Left colon (tissue), 2 donors: ENCODE data around the gene CAPN15. TPM values are rescaled to one million over a fixed set of nuclear protein-coding genes. Genes with fewer than 3 reads are reported as not detected.
"Not testable (repeated sequence)": the region's sequence is repeated elsewhere in the genome, so short reads cannot be mapped to it uniquely, and the experiment has no call there.

Experiments used
- ATAC-seq: fragments of 200-7000 bp; cut with Tn5 transposase; one replicate; pipeline ENCODE4 v1.9.1; 2020; ENCODE audit warnings: mild to moderate bottlenecking, moderate library complexity
- DNase-seq, 2 donors: peaks; one replicate each; pipeline ENCODE4 v3.0.0-alpha.2; 2020
- intact Hi-C, 2 donors: fragments of 100-400 bp; cut with DNase I in 1 of 2; cut with micrococcal nuclease in 1 of 2; formaldehyde crosslinking; loops; one replicate each; pipeline versions ENCODE4 v1.11.2 to v1.14.0; 2022; cut with DNase I, micrococcal nuclease
- long read RNA-seq: library from polyadenylated mRNA; unstranded; transcript quantifications from one replicate; pipeline ENCODE4 v2.0.0, GENCODE V29; 2021
- total RNA-seq, 2 donors: library from RNA; stranded (reverse); fragmentation: NEBNext Ultra II Directional; extraction: Animal tissue kit (Norgen Biotek cat#: 25700); gene quantifications; one replicate each; pipeline ENCODE4 v1.2.1, GENCODE V29; 2021
- donor health status: DM: no; HTN: no; CAD: no.
- donor health status: DM: yes; HTN: yes; CAD: no.

CAPN15 gene
- 100 to 1,000 TPM in 1 of 2 donors, 10 to 100 TPM in 1; 98.8 to 102 TPM for total RNA-seq
- long read RNA-seq, partial matches to known transcripts: 13 of 15 reads
- long read RNA-seq, other reads (novel, unspliced or antisense): 2 of 15 reads

DNA sequence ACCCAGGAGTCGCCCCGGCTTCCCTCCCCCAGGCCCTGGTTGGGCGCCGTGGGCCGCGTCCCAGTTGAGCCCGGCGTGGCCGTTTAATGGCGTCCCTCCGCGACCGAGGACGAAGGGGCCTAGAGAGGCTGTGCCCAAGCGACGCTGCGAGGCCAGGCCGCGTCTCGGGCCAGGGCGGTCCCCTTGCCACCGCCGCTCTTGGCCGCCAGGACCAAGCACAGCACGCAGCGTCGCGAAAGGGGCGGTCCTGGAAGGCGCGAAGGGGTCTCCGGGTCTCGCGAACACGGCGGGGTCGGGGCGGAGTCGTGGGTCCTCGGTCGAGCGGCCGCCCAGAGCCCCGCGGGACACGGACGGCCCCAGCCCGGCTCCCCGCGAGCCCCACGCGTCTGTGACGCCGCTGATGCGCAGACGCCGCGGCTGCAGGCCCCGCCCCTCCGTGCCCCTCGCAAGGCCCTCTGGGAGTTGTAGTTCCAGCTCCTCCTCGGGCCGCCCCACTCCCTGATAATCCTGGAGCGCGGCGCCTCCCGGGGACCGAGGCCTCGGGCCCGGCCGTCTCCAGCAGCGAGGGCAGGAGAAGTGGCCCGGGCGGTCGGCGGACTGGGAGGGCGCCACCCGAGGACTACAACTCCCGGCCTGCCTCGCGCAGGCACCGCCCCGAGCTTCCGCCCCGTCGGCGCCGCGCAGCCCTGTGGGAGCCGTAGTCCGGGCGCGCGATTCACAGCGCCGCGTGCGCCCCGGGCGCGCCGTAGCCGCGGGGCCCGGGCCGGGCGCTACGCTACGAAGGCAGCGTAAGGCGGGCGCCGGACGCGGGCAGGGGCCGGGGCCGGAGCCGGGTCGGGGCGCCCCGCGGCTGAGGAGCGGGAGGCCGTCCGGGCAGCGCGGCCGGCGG is at the start of gene CAPN15:
TSS of gene CAPN15 (plus strand) at position 698 of the 889 bp plus-strand sequence. CDS start 19,127 bp downstream, outside the sequence.
- ATAC-seq (peak; percentile 65), DNase-seq (peak; percentile 84 to 89)
- intact Hi-C loops: no loop called here

DNA sequence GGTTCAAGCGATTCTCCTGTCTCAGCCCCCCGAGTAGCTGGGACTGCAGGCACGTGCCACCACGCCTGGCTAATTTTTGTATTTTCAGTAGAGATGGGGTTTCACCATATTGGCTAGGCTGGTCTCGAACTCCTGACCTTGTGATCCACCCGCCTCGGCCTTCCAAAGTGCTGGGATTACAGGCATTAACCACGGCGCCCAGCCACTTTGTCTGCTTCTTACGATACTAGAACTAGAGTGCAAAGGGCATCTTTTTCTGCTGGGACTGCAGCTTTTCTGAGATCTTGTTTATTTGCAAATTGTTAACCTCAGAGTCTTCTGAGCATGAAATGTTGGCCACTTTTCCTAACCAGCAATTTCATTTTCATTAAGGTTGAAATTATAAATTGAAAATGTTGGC is 49.2 kb upstream of the CAPN15 start:
- intact Hi-C loops, DNase-seq, ATAC-seq: not testable (repeated sequence)

DNA sequence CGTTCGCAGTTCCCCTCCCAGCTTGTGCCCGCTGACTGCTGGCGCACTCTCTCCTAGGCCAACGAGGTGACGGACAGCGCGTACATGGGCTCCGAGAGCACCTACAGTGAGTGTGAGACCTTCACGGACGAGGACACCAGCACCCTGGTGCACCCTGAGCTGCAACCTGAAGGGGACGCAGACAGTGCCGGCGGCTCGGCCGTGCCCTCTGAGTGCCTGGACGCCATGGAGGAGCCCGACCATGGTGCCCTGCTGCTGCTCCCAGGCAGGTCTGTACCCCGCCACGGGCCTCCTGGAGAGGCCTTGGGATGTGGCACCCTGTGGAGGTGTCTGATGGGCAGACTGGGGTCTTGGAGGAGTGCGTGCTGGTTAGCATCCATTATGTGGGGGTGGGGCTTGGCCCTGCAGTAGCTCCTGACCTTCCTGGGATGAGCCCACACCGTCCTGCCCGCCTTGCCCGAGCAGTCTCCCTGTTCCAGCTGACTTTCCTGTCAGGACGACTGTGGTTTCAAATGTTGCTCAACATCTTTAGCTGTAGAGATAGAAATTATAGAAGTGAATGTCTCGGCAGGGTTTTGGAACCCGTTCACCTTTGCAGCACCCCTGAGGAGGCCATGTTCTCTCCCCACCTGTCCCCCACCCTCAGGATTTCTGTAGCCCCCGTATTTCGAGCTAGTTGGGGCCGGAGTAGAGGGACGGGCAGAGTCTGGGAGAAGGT is 44.9 kb upstream of the CAPN15 start:
- ATAC-seq (no peak), DNase-seq (no peak)
- intact Hi-C loops: no loop called here

DNA sequence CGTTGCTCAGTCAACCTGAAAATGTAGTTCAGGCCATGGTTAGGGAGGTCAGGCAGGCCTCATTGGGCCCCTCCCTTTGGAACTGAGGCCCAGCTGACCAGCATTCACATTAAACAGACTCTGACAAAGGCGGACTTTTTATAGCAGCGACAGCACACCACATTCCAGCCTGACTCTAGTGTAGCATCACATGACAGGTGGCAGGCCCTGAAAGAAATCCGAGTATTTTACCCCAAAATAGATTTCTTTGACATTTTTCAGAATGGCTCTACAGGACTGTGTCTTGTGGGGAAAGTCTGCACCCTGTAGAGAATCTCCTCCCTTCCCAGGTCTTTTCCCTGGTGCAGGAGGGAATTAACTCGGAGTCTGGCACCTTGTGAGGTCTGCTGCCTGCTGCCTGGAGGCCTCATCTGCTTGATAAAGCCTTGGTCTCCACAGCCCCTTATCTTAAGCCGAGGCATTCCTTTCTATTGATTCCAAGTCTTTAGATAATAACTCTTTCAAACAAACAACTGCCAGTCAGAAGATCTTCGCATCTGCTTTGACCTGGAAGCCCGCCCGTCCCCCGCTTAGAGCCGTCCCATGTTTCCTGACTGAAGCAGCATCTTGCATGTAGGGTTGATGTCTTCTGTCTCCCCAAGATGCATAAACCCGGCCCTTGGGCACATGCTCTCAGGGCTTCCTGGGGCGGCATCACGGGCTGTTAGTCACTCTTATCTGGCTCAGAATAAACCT is 44.0 kb upstream of the CAPN15 start:
- DNase-seq (no peak), ATAC-seq (no peak)
- intact Hi-C loops: no loop called here

DNA sequence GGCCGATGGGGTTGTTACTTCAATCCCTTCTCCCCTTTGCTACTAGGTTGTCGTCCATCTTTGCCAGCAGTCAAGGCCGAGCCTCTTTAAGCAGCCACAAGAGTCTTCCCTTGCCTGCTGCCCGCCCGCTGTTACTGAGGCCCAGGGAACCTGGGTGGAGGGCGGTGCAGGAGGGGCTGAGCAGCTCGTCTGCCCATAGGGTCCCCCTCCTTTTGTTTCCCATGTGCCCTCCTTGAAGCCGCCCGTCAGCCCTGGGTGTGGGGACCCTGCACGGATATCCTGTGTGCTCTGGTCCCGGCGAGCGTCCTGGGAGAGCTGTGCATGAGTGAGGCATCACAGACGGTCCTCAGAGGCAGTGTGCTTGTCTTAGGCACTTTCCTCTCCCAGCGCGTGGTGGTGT is 37.9 kb upstream of the CAPN15 start:
- intact Hi-C loops: no loop called here
- DNase-seq: no peak
- ATAC-seq: no peak

DNA sequence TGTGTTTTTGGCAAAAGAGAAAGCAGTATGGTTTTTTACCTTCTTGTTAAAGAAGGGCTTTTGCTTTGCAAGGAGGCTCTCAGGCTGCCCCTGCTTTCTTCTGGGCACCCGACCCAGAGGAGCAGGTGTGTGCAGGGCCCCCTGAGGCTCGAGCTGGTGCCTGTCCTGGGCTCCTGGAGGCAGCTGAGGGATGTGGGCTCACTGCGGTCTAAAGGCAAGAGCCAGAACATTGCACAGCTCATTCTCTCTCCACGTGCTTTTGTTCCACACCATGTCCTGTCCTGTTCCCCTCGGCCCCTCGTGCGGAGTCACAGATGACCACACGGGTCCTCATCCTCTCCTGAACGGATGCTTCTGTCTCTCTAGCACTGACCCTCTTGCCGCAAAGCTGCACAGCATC is 36.7 kb upstream of the CAPN15 start:
- no peak for ATAC-seq
- DNase-seq: no peak
- intact Hi-C loops: no loop called here

DNA sequence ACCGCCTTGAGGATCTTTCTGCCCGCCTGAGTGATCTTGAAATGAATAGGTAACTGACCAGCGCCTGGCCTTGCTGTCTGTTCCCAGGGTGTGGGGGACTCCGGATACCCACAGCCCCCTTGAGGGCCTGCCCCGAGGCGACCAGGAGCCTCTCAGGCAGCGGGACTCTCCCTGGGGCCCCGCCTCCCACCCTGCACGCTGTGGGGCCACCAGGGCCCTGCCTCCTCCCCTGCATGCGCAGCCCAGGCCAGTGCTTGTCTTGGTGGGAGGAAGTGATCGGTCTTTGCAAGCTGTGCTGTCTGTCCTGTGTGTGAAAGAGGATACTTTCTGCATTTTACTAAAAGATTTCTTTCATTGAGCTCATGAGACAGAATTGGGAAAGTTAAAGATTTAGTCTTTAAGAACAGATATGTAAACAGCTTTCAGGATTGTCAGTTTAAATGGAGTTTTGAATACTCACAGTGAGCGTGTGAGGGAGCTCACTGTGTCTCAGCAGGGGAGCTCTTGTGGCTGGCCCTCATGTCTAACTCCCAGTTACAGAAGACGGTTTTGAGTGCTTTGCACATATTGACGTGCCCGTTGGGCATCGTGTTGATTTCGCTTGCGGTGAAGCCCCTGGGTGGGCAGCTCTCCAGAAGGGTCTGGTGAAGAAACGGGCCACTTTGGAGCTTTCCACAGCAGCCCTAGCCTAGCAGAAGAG is 36.1 kb upstream of the CAPN15 start:
- intact Hi-C loops: no loop called here
- DNase-seq: no peak
- ATAC-seq: no peak

DNA sequence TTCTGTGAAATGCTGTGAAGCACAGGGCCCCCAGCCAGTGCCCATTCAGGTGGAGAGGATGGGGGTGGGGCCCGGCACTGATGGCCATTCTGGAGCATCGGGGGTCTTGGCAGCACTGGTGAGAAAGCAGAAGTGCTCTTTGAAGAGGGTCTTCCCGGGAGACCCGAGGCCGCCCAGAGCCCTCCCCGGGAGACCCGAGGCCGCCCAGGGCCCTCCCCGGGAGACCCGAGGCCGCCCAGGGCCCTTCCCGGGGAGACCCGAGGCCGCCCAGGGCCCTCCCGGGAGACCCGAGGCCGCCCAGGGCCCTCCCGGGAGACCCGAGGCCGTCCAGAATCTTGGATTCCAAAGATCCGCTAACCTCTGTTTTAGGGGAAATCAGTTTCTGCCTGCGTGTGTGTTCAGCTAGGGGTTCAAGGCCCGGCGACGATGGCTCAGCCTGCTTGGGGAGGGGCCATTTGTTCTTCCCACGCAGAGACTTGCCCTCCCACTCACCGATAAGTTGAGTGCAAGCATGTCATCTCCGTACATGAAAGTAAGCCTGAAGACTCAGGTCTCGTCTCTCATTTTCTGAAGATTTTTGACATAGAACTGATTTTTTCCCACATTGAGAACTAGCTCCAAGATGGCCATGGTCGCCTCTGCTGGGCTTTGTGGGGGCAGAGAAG is 35.2 kb upstream of the CAPN15 start:
- intact Hi-C loops: no loop called here
- DNase-seq (no peak), ATAC-seq (peak; percentile 54)

DNA sequence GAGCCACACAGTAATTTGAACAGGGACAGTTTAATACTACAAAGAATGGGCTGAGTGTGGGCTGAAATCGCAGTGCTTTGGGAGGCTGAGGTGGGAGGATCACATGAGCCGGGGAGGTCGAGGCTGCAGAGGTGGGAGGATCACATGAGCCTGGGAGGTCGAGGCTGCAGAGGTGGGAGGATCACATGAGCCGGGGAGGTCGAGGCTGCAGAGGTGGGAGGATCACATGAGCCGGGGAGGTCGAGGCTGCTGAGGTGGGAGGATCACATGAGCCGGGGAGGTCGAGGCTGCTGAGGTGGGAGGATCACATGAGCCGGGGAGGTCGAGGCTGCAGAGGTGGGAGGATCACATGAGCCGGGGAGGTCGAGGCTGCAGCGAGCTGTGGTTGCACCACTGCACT is 32.8 kb upstream of the CAPN15 start:
- ATAC-seq, DNase-seq, intact Hi-C loops: not testable (repeated sequence)

DNA sequence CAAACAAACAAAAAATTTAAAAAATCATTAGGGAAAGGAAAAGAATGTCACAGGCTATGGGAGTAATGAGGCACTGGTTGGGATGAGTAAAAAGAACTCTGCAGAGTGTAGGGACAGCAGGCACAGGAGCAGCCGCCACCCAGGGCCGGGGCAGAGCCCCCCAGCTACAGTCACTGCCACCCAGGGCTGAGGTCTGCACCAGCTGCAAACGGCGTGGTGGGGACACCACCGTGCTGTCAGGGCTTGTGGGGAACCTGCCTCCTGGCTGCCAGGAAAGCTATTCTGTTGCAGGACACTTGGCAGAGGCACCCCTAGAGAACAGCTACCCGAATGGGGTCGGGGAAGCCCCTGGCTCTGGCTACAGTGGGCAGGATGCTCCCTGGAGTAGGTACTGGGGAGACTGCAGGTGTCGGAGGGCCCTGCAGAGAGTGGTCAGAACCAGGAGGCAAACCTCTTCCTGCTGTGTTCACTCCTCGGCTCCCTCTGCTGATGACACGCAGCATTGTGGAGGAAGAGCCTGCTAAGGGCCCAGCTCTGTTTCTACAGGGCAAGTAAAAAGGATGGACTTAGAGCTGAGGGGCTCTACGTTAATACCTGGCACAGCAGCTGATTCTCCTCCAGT is 32.3 kb upstream of the CAPN15 start:
- DNase-seq: peak in 1 of 2 donors; percentile 56
- intact Hi-C loops: no loop called here

DNA sequence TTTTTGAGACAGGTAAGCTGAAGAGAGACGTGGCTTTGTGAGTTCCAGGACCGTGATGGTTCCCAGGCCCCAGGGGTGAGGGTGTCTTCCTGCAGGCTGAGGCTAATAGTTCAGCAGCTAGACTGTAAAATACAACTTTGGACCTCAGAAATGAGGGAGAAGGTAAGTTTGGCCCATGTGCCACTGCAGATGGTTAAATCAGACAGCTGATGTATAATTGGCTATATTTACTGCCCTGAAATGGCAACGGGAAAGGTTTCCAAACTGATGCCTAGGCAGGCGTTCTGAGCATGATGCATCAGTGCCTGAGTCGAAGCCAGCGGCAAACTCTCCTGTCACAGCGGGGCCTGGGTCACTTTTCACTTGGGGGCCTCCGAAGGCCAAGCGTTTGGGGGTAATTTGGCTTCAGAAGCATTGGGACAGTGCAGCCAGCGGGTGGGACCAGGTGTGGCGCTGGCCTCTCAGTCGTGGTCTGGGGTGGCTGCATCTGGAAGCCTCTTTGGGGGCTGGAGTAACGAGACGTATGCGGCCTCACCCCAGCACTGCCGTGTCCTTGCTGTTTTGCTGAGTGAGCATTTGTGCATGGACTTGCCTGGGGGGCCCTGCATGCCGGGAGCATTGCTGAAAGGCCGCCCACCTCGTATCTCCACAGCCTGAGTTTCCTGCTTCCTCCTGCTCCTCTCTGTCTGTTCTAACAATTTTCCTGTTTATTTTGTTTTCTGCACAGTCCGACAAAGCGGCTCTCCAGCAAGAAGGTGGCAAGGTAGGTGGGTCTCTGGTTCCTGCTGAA is 31.2 kb upstream of the CAPN15 start:
- ATAC-seq (no peak), DNase-seq (no peak)
- intact Hi-C loops: no loop called here

More for the DNA sequence above, 32.3 kb upstream of the CAPN15 start:
- peak; percentile 86 for ATAC-seq

DNA sequence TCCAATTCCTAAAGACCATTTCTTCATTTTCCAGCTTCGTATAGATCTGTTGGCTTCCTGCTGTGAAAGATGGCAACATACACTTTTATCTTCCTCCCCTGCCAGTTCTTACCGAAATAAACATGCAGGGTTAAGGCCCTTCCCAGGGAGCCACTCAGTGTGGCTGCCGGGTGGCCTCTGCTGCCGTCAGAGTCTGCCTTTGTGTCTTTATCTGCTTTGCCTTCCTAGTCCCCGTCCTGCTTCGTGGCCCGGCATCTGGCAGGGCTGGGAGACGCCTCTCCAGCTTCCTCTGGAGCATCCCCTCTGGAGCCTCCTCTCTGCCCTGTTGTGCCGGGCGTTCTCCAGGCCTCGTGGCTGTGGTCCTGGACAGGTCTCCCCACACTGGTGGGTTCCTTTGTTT is 30.3 kb upstream of the CAPN15 start:
- ATAC-seq: no peak
- no peak for DNase-seq
- intact Hi-C loops: no loop called here

DNA sequence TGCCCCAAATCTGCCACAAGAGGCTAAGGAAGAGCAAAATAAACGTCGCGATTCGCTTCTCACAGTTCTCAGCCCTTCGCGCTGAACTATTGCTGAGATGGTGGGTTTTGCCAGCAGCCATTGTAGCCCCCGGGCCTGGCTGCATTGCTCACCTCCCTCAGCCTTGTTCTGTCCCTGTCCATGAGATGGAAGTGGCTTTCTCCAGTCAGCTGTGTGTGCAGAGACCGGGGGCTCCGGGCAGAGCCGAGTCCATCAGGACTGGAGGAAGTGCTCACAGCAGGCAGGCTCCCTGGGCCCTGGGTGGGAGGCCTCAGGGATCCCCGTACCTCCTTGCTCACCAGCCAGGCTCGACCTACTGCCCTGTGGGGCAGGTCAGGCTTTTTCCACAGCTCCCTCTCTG is 27.6 kb upstream of the CAPN15 start:
- no peak for DNase-seq
- no peak for ATAC-seq
- intact Hi-C loops: no loop called here

DNA sequence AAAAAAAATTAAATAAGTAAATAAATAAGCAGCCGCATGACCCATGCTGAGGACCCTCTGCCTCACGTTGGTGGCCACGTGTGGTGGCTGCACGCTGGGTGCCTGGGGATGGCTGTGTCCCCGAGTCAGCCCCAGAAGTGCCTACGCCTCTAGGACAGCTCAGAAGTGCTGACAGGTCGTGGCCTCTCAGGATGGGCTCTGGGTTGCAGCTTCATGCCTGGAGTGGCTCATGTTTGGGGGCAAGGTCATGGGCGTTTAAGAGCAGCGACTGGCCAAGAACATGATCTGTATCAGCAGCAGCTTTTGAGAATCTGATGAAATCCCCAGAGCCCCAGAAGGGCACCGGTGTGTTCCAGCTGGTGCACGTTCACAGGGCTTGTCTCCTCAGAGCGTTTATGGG is 26.8 kb upstream of the CAPN15 start:
- no peak for ATAC-seq
- no peak for DNase-seq
- intact Hi-C loops: no loop called here

DNA sequence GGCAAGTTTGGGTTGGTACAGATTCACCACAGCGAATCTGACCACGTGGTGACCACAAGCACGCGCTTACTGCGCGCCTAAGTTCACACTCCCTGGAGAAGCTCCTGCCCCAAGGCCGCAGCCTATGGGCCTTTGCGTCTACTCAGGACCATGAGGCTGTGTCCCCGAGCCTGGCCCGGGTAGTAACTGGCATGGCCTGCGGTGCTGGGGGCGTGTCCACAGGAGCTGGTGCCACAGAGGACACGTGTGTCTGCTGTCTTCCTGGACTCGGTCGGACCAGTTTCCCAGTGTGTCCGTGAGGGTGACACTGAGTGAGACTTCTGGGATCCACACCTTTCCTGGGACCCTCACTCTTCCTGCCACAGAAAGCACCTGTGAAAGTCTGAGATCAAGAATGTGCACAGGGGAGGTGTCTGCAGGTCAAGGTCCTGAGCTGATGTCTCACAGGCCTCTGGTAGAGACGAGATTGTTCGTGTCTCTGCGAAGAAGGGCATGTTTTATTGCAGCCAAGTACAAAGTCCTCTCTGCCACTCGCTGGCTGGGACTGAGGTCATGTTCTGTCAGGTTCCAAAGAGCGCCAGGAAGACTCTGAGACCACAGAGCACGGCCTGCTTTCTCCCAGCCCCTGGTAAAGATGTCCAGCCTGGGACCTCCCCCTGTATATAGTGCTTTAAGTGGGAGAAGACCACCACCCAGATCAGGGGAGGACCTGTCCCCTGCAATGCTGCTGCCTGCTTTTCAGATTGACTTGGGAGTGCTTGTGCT is 25.2 kb upstream of the CAPN15 start:
- intact Hi-C loops: no loop called here
- DNase-seq: peak; percentile 71 to 81
- ATAC-seq: peak; percentile 95
